Trophoblast cell (in vitro differentiated cells and primary cell): ENCODE data around the gene NDST4.
"Not testable (repeated sequence)": the region's sequence is repeated elsewhere in the genome, so short reads cannot be mapped to it uniquely, and the experiment has no call there.

ENCODE experiments used
- DNase-seq, 2 donors: peaks; one replicate each; pipeline ENCODE4 v3.0.0-alpha.2; 2016
- H2AFZ ChIP-seq: 2 replicates; pipeline ENCODE4 v1.6.1; 2013; ENCODE audit warnings: low read length, moderate library complexity, mild to moderate bottlenecking; ENCODE audit not compliant: insufficient read depth, poor library complexity
- H2AK5ac ChIP-seq: 2 replicates; pipeline ENCODE4 v1.6.1; 2013; ENCODE audit warnings: mild to moderate bottlenecking, low read length
- H2BK120ac ChIP-seq: 2 replicates; pipeline ENCODE4 v1.6.1; 2013; ENCODE audit warnings: low read length, mild to moderate bottlenecking, moderate library complexity; ENCODE audit not compliant: insufficient read depth, poor library complexity
- H2BK12ac ChIP-seq: 2 replicates; pipeline ENCODE4 v1.6.1; 2013; ENCODE audit warnings: mild to moderate bottlenecking, low read length, moderate library complexity
- H2BK5ac ChIP-seq: 2 replicates; pipeline ENCODE4 v1.6.1; 2013; ENCODE audit warnings: low read length, low read depth, moderate library complexity, mild to moderate bottlenecking; ENCODE audit not compliant: poor library complexity
- H3K14ac ChIP-seq: 2 replicates; pipeline ENCODE4 v1.6.1; 2013; ENCODE audit warnings: mild to moderate bottlenecking, low read length
- H3K18ac ChIP-seq: 2 replicates; pipeline ENCODE4 v1.6.1; 2013; ENCODE audit warnings: mild to moderate bottlenecking, low read length
- H3K23ac ChIP-seq: 2 replicates; pipeline ENCODE4 v1.6.1; 2013; ENCODE audit warnings: low read length
- H3K27ac ChIP-seq: 2 replicates; pipeline ENCODE4 v1.5.1; 2013; ENCODE audit warnings: low read depth, mild to moderate bottlenecking, inconsistent platforms, low read length, moderate library complexity
- H3K27me3 ChIP-seq: 2 replicates; pipeline ENCODE4 v1.6.1; 2013; ENCODE audit warnings: inconsistent platforms, mild to moderate bottlenecking, low read length, moderate library complexity; ENCODE audit not compliant: insufficient read depth
- H3K36me3 ChIP-seq, 2 experiments: 1 replicate in 1 of 2; 2 replicates in 1 of 2; pipeline ENCODE4 v1.6.1; 2013; ENCODE audit warnings: low read length in 2 of 2, mild to moderate bottlenecking in 2 of 2, moderate library complexity in 1 of 2; ENCODE audit not compliant: insufficient read depth in 2 of 2, control insufficient read depth in 1 of 2
- H3K4ac ChIP-seq: 2 replicates; pipeline ENCODE4 v1.6.1; 2013; ENCODE audit warnings: low read depth, mild to moderate bottlenecking, low read length, moderate library complexity
- H3K4me1 ChIP-seq, 2 experiments: 1 replicate in 1 of 2; 2 replicates in 1 of 2; pipeline ENCODE4 v1.6.1; 2013; ENCODE audit warnings: low read length in 2 of 2, mild to moderate bottlenecking in 2 of 2, moderate library complexity in 1 of 2; ENCODE audit not compliant: insufficient read depth in 2 of 2, control insufficient read depth in 1 of 2
- H3K4me2 ChIP-seq: 2 replicates; pipeline ENCODE4 v1.6.1; 2013; ENCODE audit warnings: inconsistent platforms, mild to moderate bottlenecking, low read length, moderate library complexity
- H3K4me3 ChIP-seq: 2 replicates; pipeline ENCODE4 v1.5.1; 2013; ENCODE audit warnings: mild to moderate bottlenecking, low read depth, low read length, inconsistent platforms
- H3K79me1 ChIP-seq: one replicate; pipeline ENCODE4 v1.6.1; 2013; ENCODE audit warnings: low read length
- H3K79me2 ChIP-seq: 2 replicates; pipeline ENCODE4 v1.6.1; 2013; ENCODE audit warnings: low read length, mild to moderate bottlenecking; ENCODE audit not compliant: control insufficient read depth, insufficient read depth, poor library complexity
- H3K9ac ChIP-seq: 2 replicates; pipeline ENCODE4 v1.6.1; 2013; ENCODE audit warnings: mild to moderate bottlenecking, low read length
- H3K9me3 ChIP-seq: 2 replicates; pipeline ENCODE4 v1.6.1; 2013; ENCODE audit warnings: low read depth, mild to moderate bottlenecking, control low read depth, inconsistent platforms, low read length; ENCODE audit not compliant: insufficient read depth
- H4K12ac ChIP-seq: 2 replicates; pipeline ENCODE4 v1.6.1; 2013; ENCODE audit warnings: low read depth, mild to moderate bottlenecking, low read length, moderate library complexity
- H4K8ac ChIP-seq: 2 replicates; pipeline ENCODE4 v1.6.1; 2013; ENCODE audit warnings: low read depth, mild to moderate bottlenecking, low read length, moderate library complexity
- H4K91ac ChIP-seq: one replicate; pipeline ENCODE4 v1.6.1; 2013; ENCODE audit warnings: low read depth, mild to moderate bottlenecking, low read length, moderate library complexity
- WGBS: extraction: QIAGEN DNeasy Blood & Tissue Kit; methylation state at CpG from one replicate; pipeline ENCODE4 v1.1.7; 2013; ENCODE audit warnings: missing lambda C conversion rate; ENCODE audit not compliant: insufficient read length, insufficient coverage; ENCODE audit errors: extremely low coverage; 5-methylcytosine and 5-hydroxymethylcytosine counted together

NDST4 gene

GRCh38 chr4:114997576-114998247 is 115.7 kb downstream of the NDST4 start:
- H4K8ac ChIP-seq = no peak overlapping the region
- H3K9ac ChIP-seq = no peak overlapping the region
- no CpG with 5 or more reads among the region's 2 CpGs for WGBS
- no peaks in the 10 kb centered on the region for H3K27me3 ChIP-seq
- no peak overlapping the region for H2BK5ac ChIP-seq
- H3K79me1 ChIP-seq = no peaks in the 10 kb centered on the region
- H4K91ac ChIP-seq = no peak overlapping the region
- no peak overlapping the region for H2BK12ac ChIP-seq
- no peak overlapping the region for H3K4ac ChIP-seq
- no peak overlapping the region for H3K4me3 ChIP-seq
- no peaks in the 10 kb centered on the region for H3K4me1 ChIP-seq
- H3K27ac ChIP-seq = no peak overlapping the region
- no peak overlapping the region for H2AK5ac ChIP-seq
- H2AFZ ChIP-seq = no peak overlapping the region
- H3K18ac ChIP-seq = no peak overlapping the region
- no peak overlapping the region for H3K23ac ChIP-seq
- DNase-seq = no peak
- no peak overlapping the region for H4K12ac ChIP-seq
- H3K9me3 ChIP-seq = no peaks in the 10 kb centered on the region
- no peak overlapping the region for H3K14ac ChIP-seq
- H3K4me2 ChIP-seq = no peak overlapping the region
- no peak overlapping the region for H2BK120ac ChIP-seq
- no peaks in the 10 kb centered on the region for H3K36me3 ChIP-seq
- no peaks in the 10 kb centered on the region for H3K79me2 ChIP-seq

DNA sequence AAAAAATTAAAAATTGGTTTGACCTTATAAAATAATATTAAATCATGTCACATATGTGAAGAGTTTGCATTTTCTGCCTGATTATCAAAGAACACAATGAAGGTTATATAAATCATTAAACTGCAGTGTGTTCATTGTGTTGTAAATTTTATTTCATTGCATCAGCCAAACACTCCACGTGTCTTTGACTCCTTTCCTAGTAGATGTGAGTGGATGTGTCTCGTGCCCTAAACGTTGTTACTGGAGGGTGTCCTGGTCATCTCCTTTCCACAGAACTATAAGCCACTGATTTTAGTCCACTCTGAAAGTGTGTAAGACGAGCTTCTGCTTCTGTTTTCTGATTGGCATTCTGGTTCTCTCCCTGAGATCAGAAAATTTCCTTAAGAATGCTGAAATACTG is 127.3 kb downstream of the NDST4 start:
- Histone ChIP-seq H3K4me2 (no peak overlapping the region), H3K79me2 (no peaks in the 10 kb centered on the region), H3K27me3 (no peaks in the 10 kb centered on the region), H2BK120ac (no peak overlapping the region), H2AFZ (no peak overlapping the region), H2AK5ac (no peak overlapping the region), H3K9me3 (peaks cover 2% of the 10 kb centered on the region), H4K91ac (no peak overlapping the region), H3K36me3 (no peaks in the 10 kb centered on the region), H3K14ac (no peak overlapping the region), H3K9ac (no peak overlapping the region), H2BK5ac (no peak overlapping the region), H3K27ac (no peak overlapping the region), H3K18ac (no peak overlapping the region), H3K23ac (no peak overlapping the region), H3K4ac (no peak overlapping the region), H3K4me3 (no peak overlapping the region), H2BK12ac (no peak overlapping the region), H4K12ac (no peak overlapping the region), H3K79me1 (no peaks in the 10 kb centered on the region), H4K8ac (no peak overlapping the region), H3K4me1 (no peaks in the 10 kb centered on the region)
- no peak for DNase-seq
- no CpG with 5 or more reads among the region's 4 CpGs for WGBS

DNA sequence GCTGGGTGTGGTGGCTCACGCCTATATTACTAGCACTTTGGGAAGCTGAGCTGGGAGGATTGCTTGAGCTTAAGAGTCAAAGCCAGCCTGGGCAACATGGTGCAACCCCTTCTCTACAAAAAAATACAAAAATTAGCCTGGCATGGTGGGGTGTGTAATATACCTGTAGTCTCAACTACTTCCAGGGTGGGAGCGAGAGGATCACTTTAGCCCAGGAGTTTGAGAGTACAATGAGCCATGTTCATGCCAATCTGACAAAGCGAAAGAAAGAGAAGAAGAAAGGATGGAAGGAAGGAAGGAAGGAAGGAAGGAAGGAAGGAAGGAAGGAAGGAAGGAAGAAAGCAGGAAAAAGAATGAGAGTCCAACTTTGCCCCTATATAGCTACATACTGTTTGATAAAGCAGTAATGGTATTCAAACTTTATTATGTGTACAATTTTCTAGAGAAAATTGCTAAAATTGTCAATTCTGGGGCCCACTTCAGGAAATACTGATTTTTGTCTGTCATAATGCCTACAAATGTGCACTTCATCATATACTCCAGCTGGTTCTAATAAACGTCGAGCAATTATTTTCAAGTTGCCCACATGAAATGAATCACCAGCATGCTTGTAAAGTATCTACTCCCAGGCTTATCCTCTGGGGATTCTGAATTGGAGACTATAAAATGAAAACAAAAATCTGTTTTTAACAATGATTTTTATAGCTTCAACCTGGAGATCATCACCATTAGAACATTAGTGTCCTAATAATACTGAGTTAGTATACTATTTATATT is 132.3 kb downstream of the NDST4 start:
- no peak overlapping the region for H3K9ac ChIP-seq

DNA sequence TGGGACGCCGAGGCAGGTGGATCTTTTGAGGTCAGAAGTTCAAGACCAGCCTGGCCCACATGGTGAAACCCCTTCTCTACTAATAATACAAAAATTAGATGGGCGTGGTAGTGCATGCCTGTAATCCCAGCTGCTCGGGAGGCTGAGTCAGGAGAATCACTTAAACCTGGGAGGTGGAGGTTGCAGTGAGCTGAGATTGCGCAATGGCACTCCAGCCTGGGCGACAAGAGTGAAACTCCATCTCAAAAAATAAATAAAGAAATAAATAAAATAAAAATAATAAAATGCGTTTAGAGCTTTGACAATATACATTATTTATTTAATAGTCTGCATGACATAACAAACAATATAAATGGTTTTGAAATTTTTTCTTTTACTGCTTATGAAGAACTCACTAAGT is 133.0 kb downstream of the NDST4 start:
- not testable (repeated sequence) for H2BK5ac ChIP-seq, H3K27me3 ChIP-seq, H3K9ac ChIP-seq, H3K79me1 ChIP-seq, H3K14ac ChIP-seq, H3K18ac ChIP-seq, H4K8ac ChIP-seq, H3K4me1 ChIP-seq, H3K36me3 ChIP-seq, H3K4me2 ChIP-seq, H3K23ac ChIP-seq, H3K4ac ChIP-seq, H4K12ac ChIP-seq, H2BK12ac ChIP-seq, H3K27ac ChIP-seq, H4K91ac ChIP-seq, H2BK120ac ChIP-seq, H3K79me2 ChIP-seq, H2AK5ac ChIP-seq, H3K4me3 ChIP-seq, H3K9me3 ChIP-seq, H2AFZ ChIP-seq
- no CpG with 5 or more reads among the region's 7 CpGs for WGBS
- peak in 1 of 2 donors; percentile 15 for DNase-seq

More for the DNA sequence above, 132.3 kb downstream of the NDST4 start:
- Histone ChIP-seq H3K27me3 (no peaks in the 10 kb centered on the region), H2BK12ac (no peak overlapping the region), H4K8ac (no peak overlapping the region), H3K4me3 (no peak overlapping the region), H2AK5ac (no peak overlapping the region), H4K91ac (no peak overlapping the region), H4K12ac (no peak overlapping the region), H3K79me1 (no peaks in the 10 kb centered on the region), H3K27ac (no peak overlapping the region), H2BK5ac (no peak overlapping the region), H3K79me2 (no peaks in the 10 kb centered on the region), H2AFZ (no peak overlapping the region), H3K36me3 (no peaks in the 10 kb centered on the region), H3K4me2 (no peak overlapping the region), H3K14ac (no peak overlapping the region), H2BK120ac (no peak overlapping the region), H3K4me1 (no peaks in the 10 kb centered on the region), H3K4ac (no peak overlapping the region), H3K18ac (no peak overlapping the region), H3K23ac (no peak overlapping the region), H3K9me3 (peaks cover 2% of the 10 kb centered on the region)
- no peak for DNase-seq
- WGBS = no CpG with 5 or more reads among the region's 5 CpGs
